ENCODE results near the gene USP44. TPM values are rescaled to one million over a fixed set of nuclear protein-coding genes. Genes with fewer than 3 reads are reported as not detected.
"Not testable (repeated sequence)": the region's sequence is repeated elsewhere in the genome, so short reads cannot be mapped to it uniquely, and the experiment has no call there.

The USP44 gene
- total RNA-seq, 4 donors from 2014 or later = 3.3 to 6.2 (median 5.3) TPM

DNA sequence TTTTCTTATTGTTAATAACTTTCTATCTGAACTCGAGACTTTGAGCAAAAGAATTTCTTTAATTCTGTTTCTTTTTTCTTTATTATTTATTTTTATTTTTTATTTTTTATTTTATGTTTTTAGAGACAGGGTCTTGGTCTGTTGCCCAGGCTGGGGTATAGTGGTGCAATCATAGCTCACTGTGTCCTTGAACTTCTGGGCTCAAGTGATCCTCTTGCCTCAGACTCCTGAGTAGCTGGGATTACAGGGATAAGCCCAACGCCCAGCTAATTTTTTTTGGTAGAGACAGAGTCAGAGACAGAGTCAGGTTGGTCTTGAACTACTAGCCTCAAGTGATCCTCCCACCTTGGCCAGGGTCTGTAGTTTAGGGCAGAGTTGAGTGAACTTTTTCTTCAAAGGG lies 58.8 kb downstream of the USP44 start:
- Histone ChIP-seq H3K27me3 (no peaks in the 10 kb centered on the region), H3K4me1 (no peaks in the 10 kb centered on the region), H3K36me3 (peaks cover 19 to 78% (median 53%) of the 10 kb centered on the region in 4 donors), H3K9me3 (no peaks in the 10 kb centered on the region), H3K4me3 (no peak overlapping the region), H3K27ac (replicated peaks in 1 of 4) (no peak overlapping the region)
- TF ChIP-seq POLR2AphosphoS5 (IDR thresholded peaks at IDR 0.05) = no peak
- no peak for TF ChIP-seq EP300 (IDR thresholded peaks at IDR 0.05)
- no peak for TF ChIP-seq POLR2A (IDR thresholded peaks at IDR 0.05; ENCODE audit: low read depth)
- no peak for TF ChIP-seq CTCF (IDR thresholded peaks at IDR 0.05)
- intact Hi-C loops (cut with DNase I) = no loop called here
- 86% methylated on average over 2 of the region's 2 CpGs for WGBS
- no peak for DNase-seq (ENCODE audit: extremely low spot score)

DNA sequence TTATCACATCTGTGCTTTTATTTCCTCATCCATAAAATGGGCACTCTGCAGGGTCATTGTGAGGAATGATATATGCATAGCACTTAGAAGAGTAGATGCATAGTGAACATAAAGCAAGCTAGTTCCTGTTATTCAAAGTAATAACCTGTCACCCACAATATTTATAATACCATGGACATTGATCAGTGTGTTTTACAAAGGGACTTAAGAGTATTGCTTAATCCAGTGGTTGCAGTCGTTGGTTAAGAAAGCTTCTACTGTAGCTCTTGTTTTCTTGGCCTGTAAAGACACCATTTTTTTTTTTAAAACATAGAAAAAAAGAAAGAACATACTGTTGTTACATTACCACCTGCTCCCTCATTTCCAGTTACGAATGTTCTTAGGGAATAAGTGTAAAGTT lies 64.3 kb downstream of the USP44 start:
- intact Hi-C loops (cut with DNase I) = no loop called here
- H3K4me1 ChIP-seq = peaks cover 6 to 16% (median 14%) of the 10 kb centered on the region in 4 donors
- H3K36me3 ChIP-seq = peaks cover 6 to 53% (median 33%) of the 10 kb centered on the region in 4 donors
- no peaks in the 10 kb centered on the region for H3K9me3 ChIP-seq
- no peak for DNase-seq (ENCODE audit: extremely low spot score)
- WGBS = 66% methylated on average over 2 of the region's 2 CpGs
- no peak overlapping the region for H3K27ac ChIP-seq (replicated peaks in 1 of 4)
- H3K4me3 ChIP-seq = no peak overlapping the region
- no peak for TF ChIP-seq POLR2AphosphoS5 (IDR thresholded peaks at IDR 0.05)
- TF ChIP-seq CTCF (IDR thresholded peaks at IDR 0.05) = no peak
- no peak for TF ChIP-seq EP300 (IDR thresholded peaks at IDR 0.05)
- no peak for TF ChIP-seq POLR2A (IDR thresholded peaks at IDR 0.05; ENCODE audit: low read depth)
- no peaks in the 10 kb centered on the region for H3K27me3 ChIP-seq

GRCh38 chr12:95484524-95484923 lies 66.8 kb downstream of the USP44 start:
- H3K4me3 ChIP-seq = no peak overlapping the region
- DNase-seq (ENCODE audit: extremely low spot score) = no peak
- no peak overlapping the region for H3K27ac ChIP-seq (replicated peaks in 1 of 4)
- intact Hi-C loops (cut with DNase I) = no loop called here
- H3K27me3 ChIP-seq = no peaks in the 10 kb centered on the region
- H3K4me1 ChIP-seq = peaks cover 15 to 41% (median 38%) of the 10 kb centered on the region in 4 donors
- H3K9me3 ChIP-seq = no peaks in the 10 kb centered on the region
- H3K36me3 ChIP-seq = peaks cover 6 to 45% (median 28%) of the 10 kb centered on the region in 4 donors
- TF ChIP-seq CTCF (IDR thresholded peaks at IDR 0.05) (no peak), POLR2AphosphoS5 (IDR thresholded peaks at IDR 0.05) (no peak), EP300 (IDR thresholded peaks at IDR 0.05) (no peak), POLR2A (IDR thresholded peaks at IDR 0.05; ENCODE audit: low read depth) (no peak)

GRCh38 chr12:95482564-95482963 lies 68.7 kb downstream of the USP44 start:
- intact Hi-C loops (cut with DNase I); H3K27ac ChIP-seq (replicated peaks in 1 of 4); DNase-seq (ENCODE audit: extremely low spot score); H3K27me3 ChIP-seq; H3K9me3 ChIP-seq; H3K4me3 ChIP-seq: not testable (repeated sequence)
- H3K36me3 ChIP-seq = peaks cover 7 to 55% (median 29%) of the 10 kb centered on the region in 4 donors
- peaks cover 15 to 60% (median 54%) of the 10 kb centered on the region in 4 donors for H3K4me1 ChIP-seq
- WGBS = 95% methylated on average over 6 of the region's 6 CpGs

- WGBS = 89% methylated on average over 5 of the region's 7 CpGs
Observed at GRCh38 chr12:95481888-95482287, 69.4 kb downstream of the USP44 start.

More at GRCh38 chr12:95481888-95482287, 69.4 kb downstream of the USP44 start:
- H3K36me3 ChIP-seq = peaks cover 11 to 55% (median 30%) of the 10 kb centered on the region in 4 donors
- no peak for DNase-seq (ENCODE audit: extremely low spot score)
- no peak overlapping the region for H3K27ac ChIP-seq (replicated peaks in 1 of 4)
- intact Hi-C loops (cut with DNase I) = no loop called here
- peaks cover 15 to 67% (median 57%) of the 10 kb centered on the region in 4 donors for H3K4me1 ChIP-seq
- no peak for TF ChIP-seq CTCF (IDR thresholded peaks at IDR 0.05)
- TF ChIP-seq EP300 (IDR thresholded peaks at IDR 0.05) = no peak
- TF ChIP-seq POLR2AphosphoS5 (IDR thresholded peaks at IDR 0.05) = no peak
- no peak for TF ChIP-seq POLR2A (IDR thresholded peaks at IDR 0.05; ENCODE audit: low read depth)
- no peaks in the 10 kb centered on the region for H3K27me3 ChIP-seq
- no peak overlapping the region for H3K4me3 ChIP-seq
- H3K9me3 ChIP-seq = no peaks in the 10 kb centered on the region

Data from esophagus muscularis mucosa (tissue), 4 donors.